SK-N-SH (cell line): ENCODE data around the gene STARD7. TPM values are rescaled to one million over a fixed set of nuclear protein-coding genes. Genes with fewer than 3 reads are reported as not detected.

Experiments used
- CTCF ChIA-PET: fragments of 300-600, 350-600 bp; formaldehyde crosslinking; extraction: SDS; loops from one replicate; lab custom pipeline; 2021; lab: Yijun Ruan, JAX
- POLR2A ChIA-PET: fragments of 350-600 bp; sonication (Branson Sonifier 250); formaldehyde crosslinking; extraction: SDS; loops from one replicate; lab custom pipeline; 2020; ENCODE audit warnings: antibody characterized with exemption, inconsistent platforms; lab: Yijun Ruan, JAX
- DNase-seq: peaks from one replicate; pipeline ENCODE4 v3.0.0; 2012
- H2AFZ ChIP-seq: fragments of 200-600 bp; sonication (generic); 2 replicates; pipeline ENCODE4 v1.8.1; 2016; ENCODE audit warnings: antibody characterized with exemption, mild to moderate bottlenecking, low read depth
- H3F3A ChIP-seq: fragments of 200-600 bp; sonication (generic); replicated peaks from 2 replicates; pipeline ENCODE3; 2016; ENCODE audit warnings: antibody characterized with exemption, mild to moderate bottlenecking; ENCODE audit not compliant: insufficient read depth
- H3K27ac ChIP-seq, 2 experiments: fragments of 200-500 bp in 1 of 2; fragments of 200-600 bp in 1 of 2; sonication (Bioruptor generic) in 1 of 2; sonication (generic), shearing (Covaris generic) in 1 of 2; 2 replicates each; pipeline versions ENCODE4 v1.5.1 to v1.6.1; 2014 to 2016; ENCODE audit warnings: low read depth in 2 of 2, inconsistent platforms in 1 of 2, low read length in 1 of 2, mild to moderate bottlenecking in 1 of 2, mixed read lengths in 1 of 2
- H3K27me3 ChIP-seq: fragments of 200-600 bp; sonication (generic), shearing (Covaris generic); 2 replicates; pipeline ENCODE4 v1.6.1; 2016; ENCODE audit warnings: mixed run types; ENCODE audit not compliant: insufficient read depth
- H3K36me3 ChIP-seq, 2 experiments: fragments of 200-500 bp in 1 of 2; fragments of 200-600 bp in 1 of 2; sonication (Bioruptor generic) in 1 of 2; sonication (generic) in 1 of 2; replicated peaks in 1 of 2; 2 replicates each; pipeline versions ENCODE3 to v1.5.1; 2014 to 2016; ENCODE audit warnings: low read length in 1 of 2, mild to moderate bottlenecking in 1 of 2; ENCODE audit not compliant: insufficient read depth in 2 of 2, control insufficient read depth in 1 of 2
- H3K4me1 ChIP-seq, 2 experiments: fragments of 200-500 bp in 1 of 2; fragments of 200-600 bp in 1 of 2; sonication (Bioruptor generic) in 1 of 2; sonication (generic), shearing (Covaris generic) in 1 of 2; 2 replicates each; pipeline versions ENCODE4 v1.5.1 to v1.6.1; 2014 to 2016; ENCODE audit warnings: low read depth in 1 of 2, low read length in 1 of 2, mixed run types in 1 of 2; ENCODE audit not compliant: insufficient read depth in 2 of 2, control insufficient read depth in 1 of 2
- H3K4me2 ChIP-seq: fragments of 200-600 bp; sonication (generic), shearing (Covaris generic); 2 replicates; pipeline ENCODE4 v1.6.1; 2017; ENCODE audit warnings: mixed run types
- H3K4me3 ChIP-seq, 2 experiments: fragments of 200-500 bp in 1 of 2; fragments of 200-600 bp in 1 of 2; sonication (Bioruptor generic) in 1 of 2; sonication (generic), shearing (Covaris generic) in 1 of 2; 2 replicates each; pipeline versions ENCODE4 v1.5.1 to v1.8.1; 2014 to 2016; ENCODE audit warnings: low read depth in 2 of 2, inconsistent platforms in 1 of 2, low read length in 1 of 2, mild to moderate bottlenecking in 1 of 2, mixed read lengths in 1 of 2, moderate library complexity in 1 of 2
- H3K79me2 ChIP-seq: fragments of 200-600 bp; sonication (generic); 2 replicates; pipeline ENCODE4 v1.8.1; 2017; ENCODE audit warnings: mild to moderate bottlenecking; ENCODE audit not compliant: insufficient read depth
- H3K9ac ChIP-seq: fragments of 200-600 bp; sonication (generic); 2 replicates; pipeline ENCODE4 v1.6.1; 2017; ENCODE audit warnings: mixed run types
- H3K9me2 ChIP-seq: fragments of 200-600 bp; sonication (generic); 2 replicates; pipeline ENCODE4 v1.6.1; 2017; ENCODE audit warnings: mixed run types
- H3K9me3 ChIP-seq: fragments of 200-600 bp; sonication (generic); 2 replicates; pipeline ENCODE4 v1.6.1; 2017; ENCODE audit warnings: mixed run types, mild to moderate bottlenecking, moderate library complexity
- H4K20me1 ChIP-seq: fragments of 200-600 bp; sonication (generic); 2 replicates; pipeline ENCODE4 v1.6.1; 2017; ENCODE audit warnings: mild to moderate bottlenecking, mixed run types; ENCODE audit not compliant: insufficient read depth
- GABPA ChIP-seq: IDR thresholded peaks from 2 replicates; pipeline ENCODE4 v1.4.0; 2012; ENCODE audit warnings: low read depth, mild to moderate bottlenecking
- IRF3 ChIP-seq: fragments of 150-350 bp; IDR thresholded peaks from 2 replicates; pipeline ENCODE4 v1.6.1; 2016; ENCODE audit warnings: mild to moderate bottlenecking, low read depth, low read length
- JUND ChIP-seq: IDR thresholded peaks from 2 replicates; pipeline ENCODE4 v1.4.0; 2012
- REST ChIP-seq: IDR thresholded peaks from 2 replicates; pipeline ENCODE4 v1.6.1; 2012; ENCODE audit warnings: mild to moderate bottlenecking, low read depth, low read length, moderate library complexity
- WGBS: methylation state at CpG from one replicate; pipeline ENCODE4 v1.1.6; 2017; ENCODE audit warnings: low lambda C conversion rate; 5-methylcytosine and 5-hydroxymethylcytosine counted together
- polyA plus RNA-seq, 3 experiments: library from polyadenylated mRNA; depleted of rRNA; stranded (reverse); fragments of >200 nt; gene quantifications; 2 replicates each; pipeline ENCODE4 v1.2.3, GENCODE V29; 2012

The STARD7 gene
- polyA plus RNA-seq, 1 of the 3 experiments (the other 2 are of a cell fraction) = 36.1 TPM

- no peak overlapping the region for H3K4me2 ChIP-seq
- H3K4me1 ChIP-seq = peaks cover 2 to 4% of the 10 kb centered on the region in 2 experiments; a peak in 3 of 4 replicates
- H3K79me2 ChIP-seq = no peaks in the 10 kb centered on the region
- ChIA-PET CTCF (interaction anchor here (5.1 kb wide), 1 partner anchor 54 kb away, joined by 101 read pairs; the partner anchor contains the start of gene ADRA2B), POLR2A (no interaction called here)
- H3F3A ChIP-seq = peaks cover 26% of the 10 kb centered on the region
- no peaks in the 10 kb centered on the region for H3K27me3 ChIP-seq
- TF ChIP-seq GABPA (no peak), IRF3 (no peak), JUND (no peak)
- H3K4me3 ChIP-seq = no peak overlapping the region
- H3K36me3 ChIP-seq = no peaks in the 10 kb centered on the region
- DNase-seq = no peak
- no peaks in the 10 kb centered on the region for H3K9me2 ChIP-seq
- H3K9ac ChIP-seq = no peak overlapping the region
- no peaks in the 10 kb centered on the region for H4K20me1 ChIP-seq
- WGBS = 94% methylated on average over 11 of the region's 15 CpGs
- H2AFZ ChIP-seq = no peak overlapping the region
- no peak overlapping the region for H3K27ac ChIP-seq
- H3K9me3 ChIP-seq = peaks cover 4% of the 10 kb centered on the region; the same call in 1 of the 2 replicates
These were observed 36.8 kb downstream of the STARD7 start for GRCh38 chr2:96171831-96172230.

GRCh38 chr2:96170626-96171025 lies 38.0 kb downstream of the STARD7 start:
- no peaks in the 10 kb centered on the region for H3K36me3 ChIP-seq
- peaks cover 23% of the 10 kb centered on the region for H3F3A ChIP-seq
- no peak overlapping the region for H2AFZ ChIP-seq
- H3K4me3 ChIP-seq = no peak overlapping the region
- no peaks in the 10 kb centered on the region for H3K27me3 ChIP-seq
- peaks cover 0 to 2% of the 10 kb centered on the region in 2 experiments; a peak in 1 of 4 replicates for H3K4me1 ChIP-seq
- H3K27ac ChIP-seq = no peak overlapping the region
- H4K20me1 ChIP-seq = no peaks in the 10 kb centered on the region
- CTCF ChIA-PET = interaction anchor here (0.9 kb wide), 1 partner anchor 32 kb away, joined by 4 read pairs; the partner anchor contains the start of gene ASTL
- no peaks in the 10 kb centered on the region for H3K79me2 ChIP-seq
- no peaks in the 10 kb centered on the region for H3K9me2 ChIP-seq
- WGBS = 90% methylated on average over 3 of the region's 3 CpGs
- no peak for TF ChIP-seq REST
- H3K9me3 ChIP-seq = peaks cover 4% of the 10 kb centered on the region; the same call in 1 of the 2 replicates
- no peak for DNase-seq
- H3K9ac ChIP-seq = no peak overlapping the region
- POLR2A ChIA-PET = no interaction called here
- H3K4me2 ChIP-seq = no peak overlapping the region
